Right lobe of liver (tissue), 4 donors: ENCODE data around the gene KCNB1.

Source experiments
- CTCF ChIP-seq, 4 donors: fragments of 200-600 bp in 3 of 4; fragments of 450-650 bp in 1 of 4; IDR thresholded peaks; one replicate each; pipeline versions ENCODE4 v1.5.1 to v1.8.0; 2016 to 2022; ENCODE audit warnings: antibody characterized with exemption in 4 of 4, mild to moderate bottlenecking in 2 of 4
- POLR2A ChIP-seq: fragments of 450-650 bp; IDR thresholded peaks from one replicate; pipeline ENCODE4 v1.6.1; 2017; ENCODE audit warnings: antibody characterized with exemption, mild to moderate bottlenecking
- donor health status: DM: no; HTN: no; CAD: no.
- donor health status: DM: no; HTN: no; CAD: no.
- donor health status: DM: no; HTN: yes; CAD: no.

DNA sequence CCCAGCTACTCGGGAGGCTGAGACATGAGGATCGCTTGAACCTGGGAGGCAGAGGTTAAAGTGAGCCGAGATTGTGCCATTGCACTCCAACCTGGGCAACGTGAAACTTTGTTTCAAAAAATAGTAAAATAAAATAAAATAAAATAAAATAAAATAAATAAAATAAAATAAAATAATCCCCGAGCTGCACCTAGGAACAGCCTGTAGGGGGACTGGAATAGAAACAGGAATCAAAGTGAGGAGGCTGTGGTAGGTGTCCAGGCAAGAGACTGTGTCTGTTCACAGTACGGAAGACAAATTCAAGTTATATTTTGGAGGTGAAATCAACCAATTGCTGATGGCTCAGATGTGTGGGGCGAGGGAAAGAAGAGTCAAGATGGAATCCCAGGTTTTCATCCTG lies 86.2 kb downstream of the KCNB1 start:
- TF ChIP-seq CTCF (IDR thresholded peaks at IDR 0.05) = no peak
- no peak for TF ChIP-seq POLR2A
